NCI-H774 (cell line): ENCODE measurements around the gene WNT16.
"Not testable (repeated sequence)": the region's sequence is repeated elsewhere in the genome, so short reads cannot be mapped to it uniquely, and the experiment has no call there.

Source experiments
- DNase-seq: peaks from one replicate; lab custom pipeline; 2025; lab: John Stamatoyannopoulos, UW

WNT16 gene, protein sequence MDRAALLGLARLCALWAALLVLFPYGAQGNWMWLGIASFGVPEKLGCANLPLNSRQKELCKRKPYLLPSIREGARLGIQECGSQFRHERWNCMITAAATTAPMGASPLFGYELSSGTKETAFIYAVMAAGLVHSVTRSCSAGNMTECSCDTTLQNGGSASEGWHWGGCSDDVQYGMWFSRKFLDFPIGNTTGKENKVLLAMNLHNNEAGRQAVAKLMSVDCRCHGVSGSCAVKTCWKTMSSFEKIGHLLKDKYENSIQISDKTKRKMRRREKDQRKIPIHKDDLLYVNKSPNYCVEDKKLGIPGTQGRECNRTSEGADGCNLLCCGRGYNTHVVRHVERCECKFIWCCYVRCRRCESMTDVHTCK

DNA sequence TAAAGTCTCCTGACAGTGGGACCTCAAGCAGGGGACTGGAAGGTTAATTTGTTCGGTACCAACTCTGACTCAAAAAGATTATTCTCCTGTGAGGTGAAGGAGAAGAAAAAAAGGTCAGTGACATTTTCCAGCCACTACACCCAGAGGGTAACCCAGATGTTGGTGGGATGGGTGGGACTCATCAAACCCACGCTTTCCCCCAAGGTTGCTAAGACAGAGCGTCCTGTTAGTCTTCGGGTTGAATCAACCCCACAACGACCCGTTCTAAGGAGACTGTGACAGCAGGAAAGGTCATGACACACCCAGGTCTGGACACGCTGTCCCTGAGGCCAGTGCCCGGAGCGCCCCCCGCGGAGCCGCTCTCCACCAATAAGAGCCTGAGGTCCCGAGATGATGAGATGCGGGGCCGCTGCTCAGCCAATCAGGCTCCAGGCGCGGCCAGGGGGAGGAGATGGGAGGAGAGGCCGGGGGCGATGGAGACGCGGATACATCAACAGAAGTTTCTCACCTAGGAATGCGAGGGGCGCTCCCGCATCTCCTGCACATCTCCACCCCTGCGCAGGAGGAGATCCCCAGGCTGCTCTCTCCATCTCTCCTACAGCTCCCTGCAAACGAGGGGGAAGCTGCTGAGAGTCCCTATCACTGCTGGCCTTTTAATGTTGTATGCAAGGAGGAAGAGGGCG is at the start of gene WNT16:
Gene WNT16 (plus strand): TSS at position 493 of the 683 bp plus-strand sequence. CDS start 293 bp downstream, outside the sequence.
- no peak for DNase-seq

DNA sequence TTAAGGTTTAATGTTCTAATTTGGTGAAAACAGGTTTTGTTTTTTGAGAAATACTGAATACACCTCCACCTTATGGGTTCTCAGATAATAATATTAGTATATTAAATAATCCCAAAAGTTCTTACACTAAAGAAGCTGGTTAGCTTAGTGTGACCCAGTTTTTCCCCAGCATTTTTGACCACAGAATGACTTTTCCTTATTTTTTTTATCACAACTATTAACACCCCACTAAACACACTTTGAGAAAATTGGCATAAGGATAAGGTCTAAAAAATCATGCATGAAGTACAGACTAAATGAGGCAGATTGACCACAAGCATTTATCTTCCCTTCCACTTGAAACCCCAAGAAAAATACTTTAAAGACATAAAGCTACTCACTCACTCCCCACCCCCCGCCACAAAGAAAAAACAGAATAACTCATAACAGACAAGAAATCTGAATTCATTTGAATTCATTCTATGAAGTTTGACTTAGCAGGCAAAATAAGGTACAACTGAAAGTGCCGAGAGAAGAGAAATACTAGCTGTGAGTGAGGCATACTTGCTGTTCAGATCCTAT is 49.7 kb upstream of the WNT16 start:
- no peak for DNase-seq

DNA sequence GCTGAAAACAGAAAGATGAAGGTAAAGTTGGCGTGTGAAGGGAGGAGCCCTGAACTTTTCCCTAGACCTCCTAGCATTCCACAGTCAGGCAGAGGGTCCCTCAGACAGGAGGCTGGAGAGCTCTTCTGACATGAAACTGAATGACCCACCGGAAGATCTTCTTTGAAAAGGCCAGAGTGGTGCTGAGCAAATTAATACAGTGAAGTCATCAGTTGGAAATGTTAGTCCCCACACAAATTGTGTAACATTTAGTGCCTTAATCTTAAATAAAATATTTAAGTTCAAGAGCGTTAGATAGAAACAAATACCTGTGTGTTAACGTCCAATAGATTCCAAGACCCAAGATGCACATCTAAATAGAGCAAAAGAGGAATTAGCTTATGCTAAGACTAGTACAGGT is 49.0 kb upstream of the WNT16 start:
- DNase-seq, result no peak

DNA sequence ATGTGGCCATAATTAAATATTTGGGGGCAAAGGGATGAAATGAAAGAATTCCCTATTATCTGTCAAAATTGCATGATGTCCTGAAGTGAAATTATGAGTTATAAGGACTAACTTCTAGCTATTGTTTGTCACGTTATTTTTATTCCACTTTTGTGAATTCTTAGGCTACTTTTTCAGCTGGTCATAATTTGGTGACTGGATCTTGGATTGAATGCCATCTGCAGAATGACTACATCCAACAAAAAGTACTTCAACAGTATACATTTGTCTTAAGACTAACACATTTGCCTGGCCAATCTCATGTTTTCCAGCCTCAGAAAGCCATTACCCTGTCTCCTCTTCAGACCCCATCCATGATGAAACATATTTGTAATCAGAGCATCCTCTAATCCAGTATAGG is 48.1 kb upstream of the WNT16 start:
- DNase-seq, result no peak

DNA sequence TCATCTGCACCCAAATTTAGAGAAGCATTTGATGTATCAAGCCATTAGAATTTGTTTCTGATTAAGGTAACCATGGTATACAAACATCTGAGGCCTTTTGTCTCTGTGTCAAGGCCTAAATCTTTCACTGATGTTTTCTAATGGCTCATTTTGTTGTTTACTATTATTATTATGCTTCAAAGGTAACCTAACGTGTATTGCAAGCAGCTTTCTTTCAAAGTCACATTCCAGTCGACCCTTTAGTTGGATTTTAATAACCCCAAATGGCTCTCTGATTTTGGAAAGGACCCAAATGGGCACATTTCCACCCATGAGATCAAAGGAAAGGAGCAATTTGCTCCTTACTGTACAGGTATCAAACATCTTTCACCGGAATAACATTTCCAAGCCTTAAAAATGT is 46.7 kb upstream of the WNT16 start:
- no peak for DNase-seq

DNA sequence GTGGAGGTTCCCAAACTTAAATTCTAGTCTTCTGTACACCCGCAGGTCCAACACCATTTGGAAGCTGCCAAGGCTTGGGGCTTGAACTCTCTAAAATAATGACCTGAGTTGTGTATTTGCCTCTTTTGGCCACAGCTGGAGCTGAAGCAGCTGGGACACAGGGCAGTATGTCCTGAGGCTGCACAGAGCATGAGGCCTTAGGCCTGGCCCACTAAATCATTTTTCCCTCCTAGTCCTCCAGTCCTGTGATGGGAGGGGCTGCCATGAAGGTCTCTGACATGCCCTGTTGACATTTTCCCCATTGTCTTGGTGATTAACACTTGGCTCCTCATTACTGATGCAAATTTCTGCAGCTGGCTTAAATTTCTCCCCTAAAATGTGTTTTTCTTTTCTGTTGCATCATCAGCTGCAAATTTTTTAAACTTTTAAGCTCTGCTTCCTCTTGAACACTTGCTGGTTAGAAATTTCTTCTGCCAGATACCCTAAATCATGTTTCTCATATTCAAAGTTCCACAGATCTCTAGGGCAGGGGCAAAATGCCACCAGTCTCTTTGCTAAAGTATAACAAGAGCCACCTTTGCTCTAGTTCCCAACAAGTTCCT is 43.6 kb upstream of the WNT16 start:
- no peak for DNase-seq

DNA sequence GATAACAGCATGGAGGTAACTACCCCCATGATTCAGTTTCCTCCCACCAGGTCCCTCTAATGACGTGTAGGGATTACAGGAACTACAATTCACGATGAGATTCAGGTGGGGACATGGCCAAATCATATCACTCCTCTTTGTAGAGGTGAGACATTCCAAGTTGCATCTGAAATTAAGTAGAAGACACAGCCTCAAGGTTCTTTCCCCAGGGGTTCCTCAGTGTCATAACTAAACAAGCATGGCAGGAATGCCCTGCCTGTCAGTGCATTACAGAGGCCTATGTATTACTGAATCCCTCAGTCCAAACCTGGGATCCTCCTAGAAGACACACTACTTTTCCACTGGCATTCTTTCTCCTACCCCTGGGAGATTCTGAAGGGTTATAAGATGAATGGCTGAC is 42.6 kb upstream of the WNT16 start:
- no peak for DNase-seq

DNA sequence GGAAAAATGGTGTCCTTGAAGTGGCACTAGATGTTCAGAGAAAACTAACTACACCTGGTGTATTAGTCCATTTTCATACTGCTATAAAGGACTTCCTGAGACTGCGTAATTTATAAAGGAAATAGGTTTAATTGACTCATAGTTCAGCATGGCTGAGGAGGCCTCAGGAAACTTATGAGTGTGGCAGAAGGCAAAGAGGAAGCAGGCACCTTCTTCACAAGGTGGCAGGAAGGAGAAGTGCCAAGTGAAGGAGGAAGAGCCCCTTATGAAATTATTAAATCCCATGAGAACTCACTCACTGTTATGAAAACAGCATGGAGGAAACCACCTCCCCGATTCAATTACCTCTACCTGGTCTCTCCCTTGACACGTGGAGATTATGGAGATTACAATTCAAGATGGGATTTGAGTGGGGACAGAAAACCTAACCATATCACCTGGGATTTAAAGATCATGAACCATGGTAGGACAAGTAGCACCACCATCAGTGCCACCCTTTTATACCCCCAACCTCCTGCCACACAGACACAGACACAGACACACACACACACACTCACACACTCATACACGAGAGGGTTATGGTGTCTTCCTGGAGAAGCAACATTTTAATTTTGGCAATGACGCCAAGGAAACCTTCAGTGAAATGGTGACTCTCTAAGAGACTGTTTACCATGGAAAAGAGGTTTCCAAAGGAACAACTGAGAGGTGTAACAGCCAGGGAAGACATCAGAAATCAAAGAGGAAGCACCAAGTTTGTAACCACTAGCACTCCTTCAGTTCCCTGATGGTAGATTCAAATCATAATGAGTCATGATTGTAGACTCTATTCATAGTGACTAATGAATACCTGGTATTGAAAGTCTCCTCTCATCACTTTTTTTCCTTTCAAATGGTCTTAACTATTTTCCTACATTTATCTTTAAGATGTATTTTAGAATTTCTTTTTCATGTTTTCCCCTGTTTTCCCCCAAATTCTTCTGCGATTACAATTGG is 41.8 kb upstream of the WNT16 start:
- no peak for DNase-seq

DNA sequence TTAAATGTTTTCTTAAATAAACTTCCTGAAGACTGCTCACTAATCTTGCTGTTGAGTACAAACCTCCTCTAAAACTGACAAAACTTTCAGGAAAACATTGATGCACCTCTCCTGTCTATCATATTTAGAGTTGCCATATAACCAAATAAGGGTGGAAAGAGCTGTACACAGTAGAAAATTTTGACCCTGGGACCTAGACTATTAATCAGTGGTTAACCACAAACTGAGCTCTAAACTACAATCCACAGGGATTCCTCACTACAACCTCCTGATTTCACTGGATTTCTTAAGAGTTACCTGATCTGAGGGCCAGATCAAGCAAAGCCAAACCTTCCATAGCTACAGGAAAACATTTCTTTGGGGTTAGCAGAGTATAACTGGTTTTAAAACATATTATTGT is 39.9 kb upstream of the WNT16 start:
- no peak for DNase-seq

DNA sequence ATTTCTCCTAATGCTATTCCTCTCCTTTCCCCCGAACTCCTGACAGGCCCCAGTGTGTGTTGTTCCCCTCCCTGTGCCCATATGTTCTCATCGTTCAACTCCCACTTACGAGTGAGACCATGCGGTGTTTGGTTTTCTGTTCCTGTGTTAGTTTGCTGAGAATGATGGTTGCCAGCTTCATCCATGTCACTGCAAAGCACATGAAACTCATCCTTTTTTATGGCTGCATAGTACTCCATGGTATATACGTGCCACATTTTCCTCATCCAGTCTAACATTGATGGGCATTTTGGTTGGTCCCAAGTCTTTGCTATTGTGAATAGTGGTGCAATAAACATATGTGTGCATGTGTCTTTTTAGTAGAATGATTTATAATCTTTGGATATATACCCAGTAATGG is 38.9 kb upstream of the WNT16 start:
- not testable (repeated sequence) for DNase-seq

DNA sequence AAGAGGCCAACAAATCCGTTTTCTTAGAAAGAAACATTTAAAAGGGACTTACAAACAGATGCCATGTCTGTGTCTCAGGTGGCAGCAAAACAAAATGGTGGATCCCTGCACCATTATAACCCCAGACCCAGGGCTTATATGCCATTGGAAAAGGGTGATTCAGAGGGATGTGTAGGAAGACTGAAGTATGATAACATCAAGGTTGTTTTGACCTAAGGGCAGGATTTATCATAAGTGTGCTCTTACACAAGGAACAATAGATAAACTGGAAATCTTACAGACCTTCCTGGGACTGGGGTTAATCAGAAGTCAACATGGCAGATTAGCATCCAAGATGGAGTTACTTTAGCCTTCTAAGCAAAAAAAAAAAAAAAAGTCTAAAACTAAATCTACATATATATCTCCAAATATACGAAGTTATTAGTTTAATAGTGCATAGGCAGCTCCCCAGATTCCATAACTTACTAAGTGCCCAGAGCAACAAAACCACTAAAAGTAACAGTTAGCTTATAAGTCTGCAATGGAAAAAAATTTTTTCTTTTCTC is 34.3 kb upstream of the WNT16 start:
- DNase-seq, result no peak

DNA sequence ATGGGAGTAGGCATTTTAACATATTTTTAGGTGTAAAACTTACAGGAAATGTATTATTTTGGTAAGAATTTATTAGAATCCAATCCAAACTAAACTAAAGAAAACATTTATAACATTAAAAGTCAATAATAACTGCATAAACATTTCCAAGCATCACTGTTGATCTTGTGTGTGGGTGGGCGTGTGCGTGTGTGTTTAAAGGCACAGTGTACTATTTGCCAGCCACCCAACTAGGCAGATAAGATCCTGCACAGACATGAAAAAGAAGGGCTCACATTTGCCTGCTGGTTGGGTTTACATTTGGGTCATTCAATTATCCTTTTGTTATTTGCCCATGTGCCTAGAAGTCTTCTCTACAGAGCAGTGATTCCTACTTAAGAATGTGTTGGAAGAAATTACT is 31.0 kb upstream of the WNT16 start:
- no peak for DNase-seq

DNA sequence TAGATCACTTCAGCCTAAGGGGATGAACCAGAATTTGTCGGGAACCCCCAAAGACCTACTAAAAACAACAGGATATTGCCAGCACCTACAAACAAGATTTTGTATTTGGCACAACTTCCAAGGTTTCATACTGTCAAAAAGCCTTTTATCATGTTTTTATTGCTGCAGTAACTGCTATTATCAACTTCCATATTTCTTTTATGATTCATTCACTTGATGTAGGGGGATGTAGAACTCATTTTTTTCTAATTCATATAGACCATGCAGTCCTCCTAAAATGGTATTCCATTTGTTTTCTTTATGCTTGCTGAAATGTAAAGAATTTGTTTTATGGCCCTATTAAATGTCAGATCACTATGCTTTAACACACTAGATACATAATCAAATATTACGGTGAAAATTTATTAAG is 30.0 kb upstream of the WNT16 start:
- no peak for DNase-seq

DNA sequence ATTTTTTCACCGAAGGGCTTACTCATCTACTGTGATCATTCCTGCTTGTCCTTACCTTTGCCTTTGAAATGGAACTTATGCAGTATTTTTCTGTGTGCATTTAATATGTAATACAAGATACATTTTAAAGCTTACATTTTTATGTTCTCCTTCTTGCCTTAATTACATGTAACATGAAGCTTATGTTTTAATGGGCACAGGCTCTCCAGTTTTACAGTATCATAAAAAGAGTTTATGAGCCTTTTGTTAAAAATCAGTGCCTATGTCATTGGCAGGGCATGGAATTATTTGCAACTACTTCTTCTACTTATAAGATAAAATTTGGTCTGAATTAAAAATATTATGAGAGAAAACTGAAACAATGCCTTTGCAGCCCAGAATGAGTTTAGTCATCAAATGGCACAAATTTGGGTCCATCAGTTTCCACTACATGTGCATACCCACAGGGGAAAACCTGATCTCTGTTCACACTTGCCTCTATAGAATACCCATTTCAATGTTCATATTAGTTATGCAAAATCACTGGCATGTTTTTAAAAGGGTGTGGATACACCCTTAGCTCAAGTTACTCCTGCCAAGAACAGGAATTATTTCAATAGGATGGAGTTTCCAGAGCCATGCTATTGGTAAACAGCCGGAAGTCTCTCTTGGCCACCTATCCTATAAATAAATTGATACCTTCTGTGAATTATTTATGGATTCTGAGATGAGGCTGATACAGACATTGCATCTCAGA is 27.9 kb upstream of the WNT16 start:
- DNase-seq, result no peak

DNA sequence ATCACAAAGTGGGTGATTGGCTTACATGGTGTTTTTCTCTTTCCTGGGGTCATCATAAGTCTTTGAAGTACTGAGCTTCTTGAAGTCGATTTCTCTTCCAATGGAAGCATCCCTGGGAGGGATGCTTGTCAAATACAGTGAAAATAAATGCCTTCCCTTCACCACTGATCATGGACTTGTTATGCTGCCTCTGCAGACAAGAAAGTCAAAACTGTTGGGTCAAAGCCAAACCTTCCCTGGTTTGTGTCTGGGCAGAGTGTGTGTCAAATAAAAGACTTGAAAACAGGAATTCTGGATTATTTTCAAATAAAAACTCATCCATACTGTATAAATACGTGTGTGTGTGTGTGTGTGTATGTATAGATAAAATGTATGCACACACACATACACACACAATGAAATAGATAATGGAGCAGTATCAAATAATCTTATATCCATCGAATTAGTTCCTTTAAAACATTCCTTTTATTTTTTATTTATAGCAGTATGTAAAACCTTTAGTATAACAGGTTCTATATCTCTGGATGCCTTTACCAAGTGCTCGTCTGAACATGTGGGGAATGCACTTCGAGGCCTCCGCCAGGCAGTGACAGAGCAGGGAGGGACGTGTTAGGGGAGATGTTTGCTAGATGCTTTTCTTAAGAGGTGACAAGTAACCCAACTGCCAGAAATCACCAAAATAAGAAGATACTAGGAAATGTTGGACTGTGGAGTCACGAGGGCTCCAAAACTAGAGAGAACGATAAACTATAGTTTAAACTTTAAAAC is 27.2 kb upstream of the WNT16 start:
- DNase-seq, result no peak

DNA sequence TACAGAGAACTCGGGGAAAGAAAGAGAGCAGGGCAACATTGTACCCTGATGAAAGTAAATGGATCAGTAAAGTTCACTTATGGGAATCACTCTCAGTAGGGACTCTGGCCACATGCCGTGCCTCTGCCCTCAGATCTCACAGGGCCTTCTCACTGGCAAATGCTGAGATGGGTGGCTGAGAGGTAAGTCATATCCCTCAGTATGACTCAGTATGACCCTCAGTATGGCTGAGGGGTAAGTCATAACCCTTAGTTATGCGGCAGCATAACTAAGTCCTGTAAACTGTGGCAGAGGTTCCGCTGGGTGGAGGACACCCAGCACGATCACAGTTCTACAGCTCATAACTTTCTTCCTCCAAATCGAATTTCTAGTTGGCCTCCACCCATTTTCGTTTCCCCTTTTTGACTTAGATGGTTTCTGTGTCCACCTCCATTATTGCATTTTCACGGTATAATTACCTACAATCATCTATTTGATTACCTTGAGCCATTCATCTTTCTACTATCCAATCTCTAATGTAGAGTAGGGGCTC is 26.5 kb upstream of the WNT16 start:
- DNase-seq, result no peak

DNA sequence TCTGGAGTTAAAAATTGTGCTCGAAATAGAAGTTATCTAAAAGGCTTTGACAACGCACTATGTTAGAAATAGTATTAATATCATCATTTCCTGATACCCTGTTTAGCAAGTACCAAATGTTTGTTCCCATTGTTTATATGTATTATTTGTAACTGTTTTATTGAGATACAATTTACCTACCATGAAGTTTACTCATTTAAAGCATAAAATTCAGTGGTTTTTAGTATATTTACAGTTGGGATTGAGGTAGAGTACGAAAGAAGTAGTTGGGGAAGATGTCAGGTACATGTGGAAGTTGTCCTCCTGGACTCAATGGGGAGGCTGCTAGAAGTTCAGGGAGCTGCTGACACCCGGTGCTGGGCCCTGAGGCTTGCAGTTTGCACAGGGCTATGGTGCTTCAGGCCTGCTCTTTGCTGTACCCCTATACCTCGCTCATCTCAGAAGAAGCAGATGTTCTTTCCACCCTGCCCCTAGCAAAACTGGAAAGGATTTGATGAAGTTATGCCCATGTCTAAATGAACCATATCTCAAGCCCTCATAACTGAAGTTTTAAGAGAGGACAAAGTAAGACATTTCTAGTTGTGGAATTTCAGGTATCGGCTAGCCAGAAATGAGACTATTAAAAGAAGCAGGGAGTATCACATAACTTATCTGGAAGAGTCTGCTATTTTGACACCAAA is 25.2 kb upstream of the WNT16 start:
- DNase-seq, result no peak

DNA sequence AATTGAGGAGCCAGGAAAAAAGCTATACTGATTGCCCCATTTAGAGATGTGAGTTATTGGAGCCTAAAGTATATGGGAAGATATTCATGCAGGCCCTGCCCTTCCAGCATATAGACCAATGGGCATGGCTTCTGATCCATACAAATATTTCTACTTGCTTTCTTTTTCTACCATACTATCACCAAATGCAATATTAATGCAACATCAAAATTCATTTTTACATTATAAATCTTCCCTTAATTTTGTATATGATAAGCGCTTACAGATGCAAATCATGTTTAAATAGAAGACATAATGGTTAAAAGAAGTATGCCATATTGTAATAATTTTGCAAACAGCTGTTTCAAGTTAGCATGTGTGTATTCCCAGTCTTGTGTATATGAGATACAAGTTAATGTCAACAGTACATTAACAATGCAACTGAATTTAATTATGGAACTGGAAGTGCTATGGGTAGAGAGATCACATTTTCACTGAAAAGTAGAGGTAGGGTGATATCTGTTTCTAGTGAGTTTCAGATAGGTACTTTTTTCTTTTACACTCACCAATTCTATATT is 24.6 kb upstream of the WNT16 start:
- DNase-seq, result no peak

DNA sequence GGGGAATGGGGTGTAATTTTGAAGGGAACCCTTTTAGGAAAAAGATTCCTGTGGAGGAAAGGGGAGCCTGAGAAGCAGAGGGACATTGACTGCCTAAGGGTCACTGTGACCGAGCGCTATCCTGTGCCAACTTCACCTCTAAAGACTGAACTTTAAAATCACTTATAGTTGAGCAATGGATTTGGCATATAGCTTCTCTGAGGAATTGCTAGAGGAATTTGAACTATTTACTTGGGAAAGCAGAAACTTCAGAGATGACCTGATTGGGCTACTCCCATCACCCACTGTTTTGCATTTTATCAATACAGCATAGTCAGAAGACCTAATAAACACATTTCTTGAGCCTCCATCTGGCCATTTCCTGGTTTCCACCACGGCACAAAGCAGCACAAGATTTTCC is 23.7 kb upstream of the WNT16 start:
- DNase-seq, result no peak
